Esophagus muscularis mucosa (tissue), 3 donors: ENCODE results near the gene SIRPD.

ENCODE experiments used
- CTCF ChIP-seq, 3 experiments: fragments of 200-600 bp in 2 of 3; fragments of 450-650 bp in 1 of 3; sonication (generic) in 2 of 3; IDR thresholded peaks; one replicate each; pipeline ENCODE4 v1.5.1; 2017 to 2019; ENCODE audit warnings: antibody characterized with exemption in 3 of 3, mild to moderate bottlenecking in 2 of 3, moderate library complexity in 1 of 3
- POLR2A ChIP-seq: fragments of 450-650 bp; IDR thresholded peaks from one replicate; pipeline ENCODE4 v1.6.1; 2017; ENCODE audit warnings: antibody characterized with exemption, moderate library complexity, mild to moderate bottlenecking, low read depth
- POLR2AphosphoS5 ChIP-seq, 2 donors: sonication (generic); formaldehyde crosslinking; IDR thresholded peaks; one replicate each; pipeline ENCODE4 v1.6.1; 2017; ENCODE audit warnings: antibody characterized with exemption in 2 of 2

GRCh38 chr20:1484438-1485116, 72.9 kb downstream of the SIRPD start:
- no peak for TF ChIP-seq POLR2AphosphoS5 (IDR thresholded peaks at IDR 0.05)
- no peak for TF ChIP-seq CTCF (IDR thresholded peaks at IDR 0.05)
- TF ChIP-seq POLR2A: no peak
